HepG2 (cell line): ENCODE data around the gene NPPC. TPM values are rescaled to one million over a fixed set of nuclear protein-coding genes. Genes with fewer than 3 reads are reported as not detected.
A peak's percentile ranks its signal among the peaks of the same experiment; 100 is the strongest.

Experiments
- ATAC-seq: fragments of 200-7000 bp; cut with Tn5 transposase; 3 replicates; pipeline ENCODE4 v1.9.1; 2020; ENCODE audit warnings: mild to moderate bottlenecking, moderate library complexity
- BruUV-seq: library from RNA; stranded (reverse); fragments of 400-500 nt; replicated peaks from 2 replicates; lab custom pipeline; 2021; lab: Mats Ljungman, UMichigan
- CTCF ChIA-PET: fragments of 300-600 bp; formaldehyde crosslinking; extraction: SDS; loops from one replicate; lab custom pipeline; 2021; ENCODE audit warnings: low total read pairs, inconsistent platforms, low intra/inter-chr PET ratio; lab: Yijun Ruan, JAX
- POLR2A ChIA-PET: fragments of 350-600 bp; sonication (Branson Sonifier 250); formaldehyde crosslinking; loops from one replicate; lab custom pipeline; 2020; ENCODE audit warnings: antibody characterized with exemption, inconsistent platforms; lab: Yijun Ruan, JAX
- DNase-seq: peaks from one replicate; pipeline ENCODE4 v3.0.0-alpha.2; 2015; ENCODE audit warnings: low spot score
- FAIRE-seq: peaks from 3 replicates; lab custom pipeline; 2011; peaks lifted over from hg19 to GRCh38; lab: Jason Lieb, UNC
- H2AFZ ChIP-seq: one replicate; pipeline ENCODE4 v1.6.1; 2011; ENCODE audit warnings: low read length, inconsistent platforms
- H3K27ac ChIP-seq: fragments of 300-600 bp; 3 replicates; pipeline ENCODE4 v1.8.0; 2011; ENCODE audit warnings: mixed run types, mild to moderate bottlenecking, mixed read lengths, low read length, inconsistent platforms; ENCODE audit not compliant: insufficient read depth; ENCODE audit errors: extremely low read length
- H3K27me3 ChIP-seq, 2 experiments: fragments of 200-600 bp in 1 of 2; 2 replicates in 1 of 2; 3 replicates in 1 of 2; pipeline versions ENCODE4 v1.6.0 to v1.8.0; 2011; ENCODE audit warnings: low read length in 2 of 2, mild to moderate bottlenecking in 2 of 2, moderate library complexity in 2 of 2, inconsistent platforms in 1 of 2; ENCODE audit not compliant: insufficient read depth in 2 of 2, control insufficient read depth in 1 of 2
- H3K36me3 ChIP-seq, 2 experiments: fragments of 200-600 bp in 1 of 2; replicated peaks in 1 of 2; 2 replicates in 1 of 2; 3 replicates in 1 of 2; pipeline versions ENCODE4 v1.5.1 to v1.8.0; 2011; ENCODE audit warnings: low read length in 2 of 2, inconsistent platforms in 1 of 2; ENCODE audit not compliant: insufficient read depth in 2 of 2, control insufficient read depth in 1 of 2
- H3K4me1 ChIP-seq: 2 replicates; pipeline ENCODE4 v1.5.1; 2012; ENCODE audit warnings: low read length, inconsistent platforms; ENCODE audit not compliant: insufficient read depth
- H3K4me2 ChIP-seq: 2 replicates; pipeline ENCODE4 v1.6.0; 2011; ENCODE audit warnings: low read depth, low read length, inconsistent platforms
- H3K4me3 ChIP-seq, 3 experiments: fragments of 200-600 bp in 1 of 3; sonication (generic), shearing (Covaris generic) in 1 of 3; replicated peaks in 1 of 3; 2 replicates each; pipeline ENCODE4 v1.5.1; 2011 to 2016; ENCODE audit warnings: low read length in 3 of 3, inconsistent platforms in 2 of 3, low read depth in 2 of 3, mild to moderate bottlenecking in 2 of 3, control low read depth in 1 of 3, mixed read lengths in 1 of 3; ENCODE audit not compliant: insufficient read depth in 1 of 3
- H3K79me2 ChIP-seq: one replicate; pipeline ENCODE4 v1.6.1; 2011; ENCODE audit warnings: low read length, inconsistent platforms; ENCODE audit not compliant: insufficient read depth
- H3K9ac ChIP-seq: 2 replicates; pipeline ENCODE4 v1.6.0; 2011; ENCODE audit warnings: mild to moderate bottlenecking, low read depth, low read length, inconsistent platforms; ENCODE audit not compliant: insufficient read depth
- H3K9me3 ChIP-seq: 2 replicates; pipeline ENCODE4 v1.5.1; 2012; ENCODE audit warnings: mild to moderate bottlenecking, low read length
- H4K20me1 ChIP-seq: 2 replicates; pipeline ENCODE4 v1.6.0; 2011; ENCODE audit warnings: inconsistent platforms, mild to moderate bottlenecking, low read length, moderate library complexity; ENCODE audit not compliant: insufficient read depth
- ARNTL ChIP-seq: sonication (generic); formaldehyde crosslinking; IDR thresholded peaks from 2 replicates; pipeline ENCODE4 v1.4.0; 2020; ENCODE audit warnings: mild to moderate bottlenecking, missing genetic modification reagents
- DNMT1 ChIP-seq: sonication (generic); formaldehyde crosslinking; IDR thresholded peaks from 2 replicates; pipeline ENCODE4 v1.5.1; 2020; ENCODE audit warnings: mild to moderate bottlenecking, missing genetic modification reagents
- ELF1 ChIP-seq: sonication (generic); formaldehyde crosslinking; IDR thresholded peaks from 2 replicates; pipeline ENCODE4 v1.4.0; 2020; ENCODE audit warnings: missing genetic modification reagents
- ELF3 ChIP-seq: IDR thresholded peaks from 2 replicates; pipeline ENCODE4 v1.6.1; 2016; ENCODE audit warnings: missing genetic modification reagents, missing compliant biosample characterization
- MAFK ChIP-seq, 2 experiments: IDR thresholded peaks in 1 of 2; conservative IDR thresholded peaks in 1 of 2; 2 replicates each; pipeline ENCODE4 v1.6.1; 2011; ENCODE audit warnings: improper control_type of control experiment in 2 of 2, low read length in 2 of 2
- MTA1 ChIP-seq: sonication (generic); formaldehyde crosslinking; IDR thresholded peaks from 2 replicates; pipeline ENCODE4 v1.4.0; 2020; ENCODE audit warnings: missing genetic modification reagents, mild to moderate bottlenecking, borderline replicate concordance
- PCBP1 ChIP-seq: fragments of 200-400 bp; formaldehyde crosslinking; IDR thresholded peaks from 2 replicates; pipeline ENCODE4 v1.6.1; 2017; ENCODE audit warnings: mild to moderate bottlenecking, low read depth, low read length, borderline replicate concordance
- SETDB1 ChIP-seq: sonication (generic); formaldehyde crosslinking; IDR thresholded peaks from 2 replicates; pipeline ENCODE4 v1.5.1; 2020; ENCODE audit warnings: missing genetic modification reagents, mild to moderate bottlenecking, borderline replicate concordance
- ZNF160 ChIP-seq: sonication (generic); formaldehyde crosslinking; IDR thresholded peaks from 2 replicates; pipeline ENCODE4 v1.8.0; 2022; ENCODE audit warnings: mild to moderate bottlenecking, inconsistent platforms, missing genetic modification reagents
- ZNF234 ChIP-seq: sonication (generic); formaldehyde crosslinking; conservative IDR thresholded peaks from 2 replicates; pipeline ENCODE4 v1.5.1; 2020; ENCODE audit warnings: mild to moderate bottlenecking, missing genetic modification reagents
- ZNF629 ChIP-seq: sonication (generic); formaldehyde crosslinking; conservative IDR thresholded peaks from 2 replicates; pipeline ENCODE4 v1.5.0; 2020; ENCODE audit warnings: missing genetic modification reagents
- ZNF720 ChIP-seq: sonication (generic); formaldehyde crosslinking; IDR thresholded peaks from 2 replicates; pipeline ENCODE4 v1.4.0; 2020; ENCODE audit warnings: missing genetic modification reagents
- ZNF75D ChIP-seq: sonication (generic); formaldehyde crosslinking; IDR thresholded peaks from 2 replicates; pipeline ENCODE4 v1.8.1; 2023; ENCODE audit warnings: missing genetic modification reagents, mild to moderate bottlenecking, borderline replicate concordance
- ZSCAN22 ChIP-seq: sonication (generic); formaldehyde crosslinking; IDR thresholded peaks from 2 replicates; pipeline ENCODE4 v1.4.0; 2020; ENCODE audit warnings: mild to moderate bottlenecking, missing genetic modification reagents
- WGBS: methylation state at CpG from one replicate; pipeline ENCODE4 v1.1.6; 2017; ENCODE audit warnings: low lambda C conversion rate; 5-methylcytosine and 5-hydroxymethylcytosine counted together
- in situ Hi-C: cut with HindIII; loops from 2 replicates; pipeline ENCODE4 v1.10.0; 2017; ENCODE audit warnings: low pct_unique_long_range_greater_than_20kb; ENCODE audit not compliant: extremely low pct_ligation_motif_present
- intact Hi-C: fragments of 100-400 bp; cut with micrococcal nuclease; formaldehyde crosslinking; loops from one replicate; pipeline ENCODE4 v1.10.0; 2022; ENCODE audit not compliant: unreplicated experiment
- polyA plus RNA-seq, 8 experiments: library from polyadenylated mRNA; depleted of rRNA in 3 of 8; stranded (reverse) in 7 of 8; unstranded in 1 of 8; fragments of >200 nt; fragmentation: Illumina TruSeq in 4 of 8; extraction: Trizol in 4 of 8; gene quantifications; 2 replicates each; pipeline versions ENCODE4 v1.2.1 to v1.2.3, GENCODE V29; 2011 to 2016; ENCODE audit warnings: low read depth in 4 of 8, missing spikeins in 1 of 8, mixed read lengths in 1 of 8; ENCODE audit not compliant: insufficient read depth in 1 of 8
- total RNA-seq, 5 experiments: library from RNA; depleted of rRNA; stranded (reverse); fragments of >200 nt; fragmentation: Illumina TruSeq; extraction: Trizol; gene quantifications; 2 replicates each; pipeline ENCODE4 v1.2.3, GENCODE V29; 2016; ENCODE audit warnings: low read depth in 1 of 5
- TF ChIP-seq, protein P1 (sequence below): IDR thresholded peaks from 2 replicates; pipeline ENCODE4 v1.6.1; 2012; ENCODE audit warnings: low read depth, low read length, improper control_type of control experiment
- TF ChIP-seq, protein P2 (sequence below): sonication (generic); formaldehyde crosslinking; conservative IDR thresholded peaks from 2 replicates; pipeline ENCODE4 v1.4.0; 2020; ENCODE audit warnings: missing genetic modification reagents
- TF ChIP-seq, protein P3 (sequence below): sonication (generic); formaldehyde crosslinking; IDR thresholded peaks from 2 replicates; pipeline ENCODE4 v1.5.1; 2020; ENCODE audit warnings: mild to moderate bottlenecking, missing genetic modification reagents, moderate library complexity

The NPPC gene
- total and polyA plus RNA-seq, 2 of the 13 experiments (the other 11 are each of a cell fraction or from before 2014, with no cell fraction given), result 0.11 TPM; not detected in 1

DNA sequence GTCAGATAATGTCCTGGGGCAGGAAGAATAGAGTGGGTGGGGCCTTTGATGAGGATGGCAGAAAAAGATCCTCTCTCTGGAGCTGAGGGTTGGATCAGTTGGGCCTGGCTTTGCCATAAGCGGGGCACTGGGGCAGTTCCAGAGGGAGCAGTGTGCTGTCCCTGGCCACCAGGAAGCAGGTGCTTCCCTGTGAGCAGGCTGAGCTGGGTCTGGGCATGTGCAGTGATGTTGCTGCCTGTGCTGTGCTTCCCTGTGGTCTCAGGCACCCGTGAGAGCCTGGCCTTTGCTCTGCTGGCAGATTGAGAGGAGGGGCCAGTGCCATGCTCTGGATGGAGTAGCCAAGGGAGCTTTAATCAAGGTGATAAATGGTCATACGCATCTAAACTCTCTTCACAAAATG, 14.6 kb upstream of the NPPC start:
- H3K79me2 ChIP-seq, result no peaks in the 10 kb centered on the region
- H3K36me3 ChIP-seq, result no peaks in the 10 kb centered on the region
- no peak for FAIRE-seq
- CTCF ChIA-PET, result no interaction called here
- no peak overlapping the region for H3K4me3 ChIP-seq
- POLR2A ChIA-PET, result interaction anchor here (1.0 kb wide), 1 partner anchor 21 kb away, joined by 3 read pairs; the partner anchor contains the start of gene DIS3L2
- no peak overlapping the region for H3K4me2 ChIP-seq
- H3K9ac ChIP-seq, result no peak overlapping the region
- DNase-seq, result no peak
- H3K27me3 ChIP-seq, result peaks cover 0 to 15% of the 10 kb centered on the region in 2 experiments; a peak in 2 of 5 replicates
- no peaks in the 10 kb centered on the region for H3K4me1 ChIP-seq
- H2AFZ ChIP-seq, result no peak overlapping the region
- intact Hi-C loops, result no loop called here
- H3K9me3 ChIP-seq, result no peaks in the 10 kb centered on the region
- no peak overlapping the region for H3K27ac ChIP-seq
- in situ Hi-C loops, result no loop called here
- no peaks in the 10 kb centered on the region for H4K20me1 ChIP-seq
- ATAC-seq, result peak; percentile 97
- WGBS, result 45% methylated on average over 2 of the region's 3 CpGs
- BruUV-seq, result no TSS peak
- TF ChIP-seq ZNF720 (CRISPR knock-in tag) (no peak), PCBP1 (no peak), ELF3 (0 out of 2 replicates have a peak, but pooled peaks have one; percentile 25), SETDB1 (CRISPR knock-in tag) (no peak), ZNF160 (CRISPR knock-in tag) (no peak), MAFK (conservative IDR thresholded peaks at IDR 0.05 in 1 of 2, IDR thresholded peaks at IDR 0.05 in 1 of 2; ENCODE audit: low read length in 2 of 2) (no peak), ARNTL (CRISPR knock-in tag) (no peak), ZNF234 (CRISPR knock-in tag) (no peak), ZSCAN22 (CRISPR knock-in tag) (no peak), DNMT1 (CRISPR knock-in tag) (no peak), ELF1 (peak; percentile 41; the same call in 1 of the 2 replicates), ZNF629 (CRISPR knock-in tag) (no peak), MTA1 (0 out of 2 replicates have a peak, but pooled peaks have one; percentile 21), ZNF75D (CRISPR knock-in tag) (no peak)
- TF ChIP-seq, protein P1, sequence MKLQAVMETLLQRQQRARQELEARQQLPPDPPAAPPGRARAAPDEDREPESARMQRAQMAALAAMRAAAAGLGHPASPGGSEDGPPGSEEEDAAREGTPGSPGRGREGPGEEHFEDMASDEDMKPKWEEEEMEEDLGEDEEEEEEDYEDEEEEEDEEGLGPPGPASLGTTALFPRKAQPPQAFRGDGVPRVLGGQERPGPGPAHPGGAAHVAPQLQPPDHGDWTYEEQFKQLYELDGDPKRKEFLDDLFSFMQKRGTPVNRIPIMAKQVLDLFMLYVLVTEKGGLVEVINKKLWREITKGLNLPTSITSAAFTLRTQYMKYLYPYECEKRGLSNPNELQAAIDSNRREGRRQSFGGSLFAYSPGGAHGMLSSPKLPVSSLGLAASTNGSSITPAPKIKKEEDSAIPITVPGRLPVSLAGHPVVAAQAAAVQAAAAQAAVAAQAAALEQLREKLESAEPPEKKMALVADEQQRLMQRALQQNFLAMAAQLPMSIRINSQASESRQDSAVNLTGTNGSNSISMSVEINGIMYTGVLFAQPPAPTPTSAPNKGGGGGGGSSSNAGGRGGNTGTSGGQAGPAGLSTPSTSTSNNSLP, result no peak
- TF ChIP-seq, protein P2, sequence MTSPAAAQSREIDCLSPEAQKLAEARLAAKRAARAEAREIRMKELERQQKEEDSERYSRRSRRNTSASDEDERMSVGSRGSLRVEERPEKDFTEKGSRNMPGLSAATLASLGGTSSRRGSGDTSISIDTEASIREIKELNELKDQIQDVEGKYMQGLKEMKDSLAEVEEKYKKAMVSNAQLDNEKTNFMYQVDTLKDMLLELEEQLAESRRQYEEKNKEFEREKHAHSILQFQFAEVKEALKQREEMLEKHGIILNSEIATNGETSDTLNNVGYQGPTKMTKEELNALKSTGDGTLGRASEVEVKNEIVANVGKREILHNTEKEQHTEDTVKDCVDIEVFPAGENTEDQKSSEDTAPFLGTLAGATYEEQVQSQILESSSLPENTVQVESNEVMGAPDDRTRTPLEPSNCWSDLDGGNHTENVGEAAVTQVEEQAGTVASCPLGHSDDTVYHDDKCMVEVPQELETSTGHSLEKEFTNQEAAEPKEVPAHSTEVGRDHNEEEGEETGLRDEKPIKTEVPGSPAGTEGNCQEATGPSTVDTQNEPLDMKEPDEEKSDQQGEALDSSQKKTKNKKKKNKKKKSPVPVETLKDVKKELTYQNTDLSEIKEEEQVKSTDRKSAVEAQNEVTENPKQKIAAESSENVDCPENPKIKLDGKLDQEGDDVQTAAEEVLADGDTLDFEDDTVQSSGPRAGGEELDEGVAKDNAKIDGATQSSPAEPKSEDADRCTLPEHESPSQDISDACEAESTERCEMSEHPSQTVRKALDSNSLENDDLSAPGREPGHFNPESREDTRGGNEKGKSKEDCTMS (CRISPR knock-in tag), result no peak
- TF ChIP-seq, protein P3, sequence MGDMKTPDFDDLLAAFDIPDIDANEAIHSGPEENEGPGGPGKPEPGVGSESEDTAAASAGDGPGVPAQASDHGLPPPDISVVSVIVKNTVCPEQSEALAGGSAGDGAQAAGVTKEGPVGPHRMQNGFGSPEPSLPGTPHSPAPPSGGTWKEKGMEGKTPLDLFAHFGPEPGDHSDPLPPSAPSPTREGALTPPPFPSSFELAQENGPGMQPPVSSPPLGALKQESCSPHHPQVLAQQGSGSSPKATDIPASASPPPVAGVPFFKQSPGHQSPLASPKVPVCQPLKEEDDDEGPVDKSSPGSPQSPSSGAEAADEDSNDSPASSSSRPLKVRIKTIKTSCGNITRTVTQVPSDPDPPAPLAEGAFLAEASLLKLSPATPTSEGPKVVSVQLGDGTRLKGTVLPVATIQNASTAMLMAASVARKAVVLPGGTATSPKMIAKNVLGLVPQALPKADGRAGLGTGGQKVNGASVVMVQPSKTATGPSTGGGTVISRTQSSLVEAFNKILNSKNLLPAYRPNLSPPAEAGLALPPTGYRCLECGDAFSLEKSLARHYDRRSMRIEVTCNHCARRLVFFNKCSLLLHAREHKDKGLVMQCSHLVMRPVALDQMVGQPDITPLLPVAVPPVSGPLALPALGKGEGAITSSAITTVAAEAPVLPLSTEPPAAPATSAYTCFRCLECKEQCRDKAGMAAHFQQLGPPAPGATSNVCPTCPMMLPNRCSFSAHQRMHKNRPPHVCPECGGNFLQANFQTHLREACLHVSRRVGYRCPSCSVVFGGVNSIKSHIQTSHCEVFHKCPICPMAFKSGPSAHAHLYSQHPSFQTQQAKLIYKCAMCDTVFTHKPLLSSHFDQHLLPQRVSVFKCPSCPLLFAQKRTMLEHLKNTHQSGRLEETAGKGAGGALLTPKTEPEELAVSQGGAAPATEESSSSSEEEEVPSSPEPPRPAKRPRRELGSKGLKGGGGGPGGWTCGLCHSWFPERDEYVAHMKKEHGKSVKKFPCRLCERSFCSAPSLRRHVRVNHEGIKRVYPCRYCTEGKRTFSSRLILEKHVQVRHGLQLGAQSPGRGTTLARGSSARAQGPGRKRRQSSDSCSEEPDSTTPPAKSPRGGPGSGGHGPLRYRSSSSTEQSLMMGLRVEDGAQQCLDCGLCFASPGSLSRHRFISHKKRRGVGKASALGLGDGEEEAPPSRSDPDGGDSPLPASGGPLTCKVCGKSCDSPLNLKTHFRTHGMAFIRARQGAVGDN (CRISPR knock-in tag), result peak; percentile 40
